ENCODE results near the gene UNC5A.

DNA sequence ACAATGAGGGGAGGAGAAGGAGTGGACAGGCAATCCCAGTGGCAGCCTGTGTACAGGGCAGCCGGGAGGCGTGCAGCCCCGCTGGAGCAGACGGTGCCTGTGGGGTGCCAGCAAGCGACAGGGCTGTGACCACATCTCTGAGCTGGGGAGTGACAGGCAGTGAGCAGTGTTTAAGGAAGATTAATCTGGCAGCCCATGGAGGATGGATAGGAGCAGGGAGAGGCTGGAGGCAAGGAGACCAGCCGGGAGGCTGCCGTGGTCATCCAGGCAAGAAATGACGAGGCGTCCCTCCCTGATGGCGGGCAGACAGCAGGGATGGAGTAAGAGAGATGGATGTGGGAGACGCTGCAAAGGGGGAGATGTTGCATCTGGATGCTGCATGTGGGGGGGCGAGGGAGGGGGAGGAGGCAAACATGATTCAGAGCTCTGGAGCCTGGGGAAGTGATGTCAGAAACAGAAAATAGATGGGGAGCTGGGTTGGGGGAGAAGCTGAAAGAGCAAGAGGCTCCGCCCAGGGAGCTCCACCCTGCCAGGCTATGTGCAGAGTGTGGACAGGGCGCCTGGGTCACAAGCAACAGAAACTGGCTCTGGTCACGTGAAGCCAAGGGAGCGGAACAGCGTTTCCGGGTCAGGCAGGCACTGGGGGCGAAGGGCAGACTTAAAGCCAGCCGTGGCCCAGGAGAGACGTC lies 12.6 kb downstream of the UNC5A start:
- TF ChIP-seq ZNF274 (IDR thresholded peaks at IDR 0.05; ENCODE audit: low read depth, low read length) (no peak), YY1 (IDR thresholded peaks at IDR 0.05; ENCODE audit: insufficient read depth, insufficient read length) (no peak)
